Right ventricle myocardium inferior (tissue), 1 donor: ENCODE measurements around the gene MLEC. TPM values are rescaled to one million over a fixed set of nuclear protein-coding genes. Genes with fewer than 3 reads are reported as not detected.
"Not testable (repeated sequence)": the region's sequence is repeated elsewhere in the genome, so short reads cannot be mapped to it uniquely, and the experiment has no call there.

Experiments used
- ATAC-seq: fragments of 200-7000 bp; cut with Tn5 transposase; one replicate; pipeline ENCODE4 v1.9.1; 2020; ENCODE audit warnings: mild to moderate bottlenecking, moderate library complexity
- DNase-seq: peaks from one replicate; pipeline ENCODE4 v3.0.0; 2021; ENCODE audit errors: missing footprints
- intact Hi-C: fragments of 100-400 bp; cut with DNase I; formaldehyde crosslinking; loops from one replicate; pipeline ENCODE4 v1.11.0; 2022
- total RNA-seq: library from RNA; stranded (reverse); fragmentation: NEBNext Ultra II Directional; extraction: Animal tissue kit (Norgen Biotek cat#: 25700); gene quantifications from one replicate; pipeline ENCODE4 v1.2.1, GENCODE V29; 2021
- donor health status: DM: no; HTN: yes; CAD: no; lungs with severe emphysema.

MLEC gene
- total RNA-seq, 1 donor from 2014 or later, result 128 TPM

- DNase-seq (no peak), ATAC-seq (no peak)
- intact Hi-C loops, result no loop called here
Observed at GRCh38 chr12:120658286-120659150, 28.4 kb upstream of the MLEC start.

GRCh38 chr12:120659151-120659525 lies 27.8 kb upstream of the MLEC start:
- intact Hi-C loops, result no loop called here
- no peak for DNase-seq
- no peak for ATAC-seq

- no peak for DNase-seq
- intact Hi-C loops, result no loop called here
- ATAC-seq, result no peak
Observed at GRCh38 chr12:120661432-120661831, 25.5 kb upstream of the MLEC start.

GRCh38 chr12:120662879-120663278 lies 24.1 kb upstream of the MLEC start:
- intact Hi-C loops, result no loop called here
- DNase-seq, result no peak
- ATAC-seq, result no peak

- ATAC-seq, result no peak
- no peak for DNase-seq
- intact Hi-C loops, result no loop called here
Observed at GRCh38 chr12:120663741-120664140, 23.2 kb upstream of the MLEC start.

GRCh38 chr12:120666571-120667390 lies 20.2 kb upstream of the MLEC start:
- intact Hi-C loops, result no loop called here
- DNase-seq (no peak), ATAC-seq (no peak)

GRCh38 chr12:120668091-120668867 lies 18.7 kb upstream of the MLEC start:
- intact Hi-C loops, result no loop called here
- no peak for ATAC-seq
- DNase-seq, result no peak

- ATAC-seq (peak; percentile 52), DNase-seq (no peak)
Observed at GRCh38 chr12:120668868-120669840, 17.8 kb upstream of the MLEC start.

GRCh38 chr12:120670237-120670636 lies 16.7 kb upstream of the MLEC start:
- intact Hi-C loops, ATAC-seq, DNase-seq: not testable (repeated sequence)

More at GRCh38 chr12:120668868-120669840, 17.8 kb upstream of the MLEC start:
- intact Hi-C loops, result no loop called here

- intact Hi-C loops, result no loop called here
- no peak for DNase-seq
- ATAC-seq, result no peak
Observed at GRCh38 chr12:120670667-120671066, 16.3 kb upstream of the MLEC start.

GRCh38 chr12:120674097-120674636 lies 12.8 kb upstream of the MLEC start:
- intact Hi-C loops, result no loop called here
- no peak for ATAC-seq
- no peak for DNase-seq

- ATAC-seq, result peak; percentile 48
- no peak for DNase-seq
- intact Hi-C loops, result no loop called here
Observed at GRCh38 chr12:120677765-120678473, 9.0 kb upstream of the MLEC start.

GRCh38 chr12:120678572-120678971 lies 8.4 kb upstream of the MLEC start:
- ATAC-seq (no peak), DNase-seq (no peak)
- intact Hi-C loops, result no loop called here

GRCh38 chr12:120680165-120680738 lies 6.7 kb upstream of the MLEC start:
- DNase-seq, result no peak
- ATAC-seq, result no peak
- intact Hi-C loops, result no loop called here

GRCh38 chr12:120684523-120684932 lies 2.4 kb upstream of the MLEC start:
- intact Hi-C loops, result no loop called here
- DNase-seq (no peak), ATAC-seq (no peak)

- ATAC-seq (no peak), DNase-seq (no peak)
- intact Hi-C loops, result loop anchor here (5.0 kb wide), 1 partner anchor 158 kb away; the partner anchor contains the start of gene COQ5
Observed at GRCh38 chr12:120685522-120685921, 1.4 kb upstream of the MLEC start.
